ENCODE measurements around the gene ARL6IP4.

The ARL6IP4 gene

DNA sequence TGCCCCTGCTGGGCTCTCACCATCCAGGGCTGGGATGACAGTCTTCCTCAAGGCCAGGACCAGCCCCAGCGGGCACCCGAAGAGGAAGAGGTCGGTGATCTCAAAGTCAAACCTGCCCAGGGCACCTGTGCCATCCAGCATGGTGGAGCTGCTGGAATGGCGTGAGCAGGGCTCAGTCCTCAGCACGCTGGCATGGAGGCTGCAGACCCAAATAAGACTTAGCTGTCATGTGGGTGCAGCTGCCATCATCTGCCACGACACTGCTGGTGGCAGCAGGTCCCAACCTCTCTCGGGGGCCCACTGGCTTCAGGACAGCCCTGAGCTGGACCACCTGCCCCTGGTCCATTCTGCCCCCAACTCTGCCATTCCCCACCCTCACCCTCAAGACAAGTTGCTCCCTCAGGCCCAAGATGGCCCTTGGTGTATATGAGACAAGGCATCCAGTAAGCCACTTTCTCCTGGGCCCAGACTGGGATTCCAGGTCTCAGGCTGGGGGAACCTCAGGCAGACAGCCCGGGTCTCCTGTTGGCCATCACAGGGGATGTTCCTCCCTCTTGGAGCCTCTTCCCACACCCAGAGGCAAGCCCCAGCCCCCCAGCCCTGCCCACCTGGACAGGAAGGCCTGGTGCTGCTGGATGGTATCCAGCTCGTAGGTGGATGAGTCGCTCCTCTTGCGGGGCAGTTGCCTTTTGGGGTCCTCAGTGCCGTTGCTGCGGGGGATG is 14.5 kb downstream of the ARL6IP4 start:
- no peak for TF ChIP-seq EZH2phosphoT487 (IDR thresholded peaks at IDR 0.05; ENCODE audit: low read length)
- TF ChIP-seq CTCF (IDR thresholded peaks at IDR 0.05; ENCODE audit: low read length), result no peak
- TF ChIP-seq EZH2 (optimal IDR thresholded peaks at IDR 0.05; ENCODE audit: low read depth, low read length), result no peak
- Histone ChIP-seq H2AFZ (ENCODE audit: low read length) (no peak overlapping the region), H3K79me2 (ENCODE audit: low read length) (no peaks in the 10 kb centered on the region), H3K4me1 (ENCODE audit: low read length) (no peaks in the 10 kb centered on the region), H3K9me3 (replicated peaks; ENCODE audit: insufficient read depth, low read length) (no peaks in the 10 kb centered on the region), H4K20me1 (ENCODE audit: insufficient read depth, low read length) (no peaks in the 10 kb centered on the region), H3K4me2 (ENCODE audit: low read depth, low read length) (no peak overlapping the region), H3F3A (ENCODE audit: insufficient read depth, low read length) (no peaks in the 10 kb centered on the region), H3K27me3 (replicated peaks; ENCODE audit: insufficient read depth, low read length) (no peaks in the 10 kb centered on the region), H3K27ac (ENCODE audit: low read length) (no peak overlapping the region), H3K9me2 (replicated peaks; ENCODE audit: insufficient read depth, low read length) (no peaks in the 10 kb centered on the region), H3K4me3 (ENCODE audit: low read length) (no peak overlapping the region), H3K9ac (ENCODE audit: low read length) (no peak overlapping the region), H3K36me3 (replicated peaks; ENCODE audit: insufficient read depth, low read length) (no peaks in the 10 kb centered on the region)
- no peak for DNase-seq

DNA sequence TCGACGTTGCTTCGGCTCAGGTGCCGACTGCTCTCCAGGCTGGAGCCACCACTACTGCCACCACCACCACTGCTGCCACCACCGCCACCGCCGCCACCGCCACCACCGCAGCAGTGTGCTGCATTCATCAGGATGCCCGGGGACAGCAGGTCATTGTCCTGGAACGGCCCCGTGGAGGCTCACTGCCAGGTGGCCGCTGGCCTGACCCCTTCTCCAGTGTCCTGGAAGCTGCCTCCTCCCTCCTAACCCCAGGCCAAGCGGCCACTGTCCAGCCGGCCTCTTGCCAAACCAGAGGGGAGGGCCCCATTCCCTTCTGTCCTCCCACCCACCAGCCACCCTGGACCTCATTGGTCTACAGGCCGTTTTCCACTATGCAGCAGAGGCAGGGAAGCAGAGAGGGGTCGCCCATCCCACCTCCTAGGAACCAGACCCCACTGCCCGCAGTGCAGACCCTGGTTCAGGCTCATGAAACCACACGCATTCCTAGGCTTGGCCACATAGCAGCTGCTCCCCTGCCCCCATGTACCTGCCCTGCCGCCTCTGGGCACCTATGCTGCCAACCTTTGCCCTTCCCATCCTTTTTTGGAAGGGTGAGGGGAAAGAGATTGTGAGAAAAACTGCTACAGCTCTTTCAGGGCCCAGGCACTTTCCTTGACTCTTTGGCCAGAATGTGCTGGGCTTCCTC is 15.2 kb downstream of the ARL6IP4 start:
- Histone ChIP-seq H4K20me1 (ENCODE audit: insufficient read depth, low read length) (no peaks in the 10 kb centered on the region), H3K4me2 (ENCODE audit: low read depth, low read length) (no peak overlapping the region), H3K4me1 (ENCODE audit: low read length) (no peaks in the 10 kb centered on the region), H3K4me3 (ENCODE audit: low read length) (no peak overlapping the region), H3K27me3 (replicated peaks; ENCODE audit: insufficient read depth, low read length) (no peaks in the 10 kb centered on the region), H2AFZ (ENCODE audit: low read length) (no peak overlapping the region), H3K9ac (ENCODE audit: low read length) (no peak overlapping the region), H3K27ac (ENCODE audit: low read length) (no peak overlapping the region), H3F3A (ENCODE audit: insufficient read depth, low read length) (no peaks in the 10 kb centered on the region), H3K9me3 (replicated peaks; ENCODE audit: insufficient read depth, low read length) (no peaks in the 10 kb centered on the region), H3K79me2 (ENCODE audit: low read length) (no peaks in the 10 kb centered on the region), H3K36me3 (replicated peaks; ENCODE audit: insufficient read depth, low read length) (no peaks in the 10 kb centered on the region), H3K9me2 (replicated peaks; ENCODE audit: insufficient read depth, low read length) (no peaks in the 10 kb centered on the region)
- TF ChIP-seq EZH2 (optimal IDR thresholded peaks at IDR 0.05; ENCODE audit: low read depth, low read length) (no peak), EZH2phosphoT487 (IDR thresholded peaks at IDR 0.05; ENCODE audit: low read length) (no peak), CTCF (IDR thresholded peaks at IDR 0.05; ENCODE audit: low read length) (no peak)
- DNase-seq, result no peak

DNA sequence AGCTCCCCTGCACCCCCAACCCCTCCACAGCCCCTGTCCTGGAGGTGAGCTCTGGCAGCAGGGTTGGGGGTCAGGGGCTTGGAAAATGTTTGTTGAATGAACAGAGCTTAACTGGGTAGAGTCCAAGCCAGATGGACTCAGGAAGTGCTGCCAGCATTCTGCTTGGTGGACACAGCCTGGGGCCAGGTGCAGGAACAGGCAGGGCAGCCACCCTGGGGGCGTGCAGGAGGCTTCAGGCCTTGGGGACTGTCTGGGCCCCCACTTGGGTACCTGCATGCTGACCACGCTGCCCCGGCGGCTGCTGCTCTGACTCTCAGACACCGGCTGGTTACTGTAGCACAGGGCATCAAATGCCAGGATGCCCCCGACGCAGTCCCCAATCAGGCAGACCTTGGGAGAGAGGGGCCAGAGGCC is 15.7 kb downstream of the ARL6IP4 start:
- Histone ChIP-seq H3K9me2 (replicated peaks; ENCODE audit: insufficient read depth, low read length) (no peaks in the 10 kb centered on the region), H3K4me3 (ENCODE audit: low read length) (no peak overlapping the region), H3K27ac (ENCODE audit: low read length) (no peak overlapping the region), H3K36me3 (replicated peaks; ENCODE audit: insufficient read depth, low read length) (no peaks in the 10 kb centered on the region), H3K4me1 (ENCODE audit: low read length) (no peaks in the 10 kb centered on the region), H4K20me1 (ENCODE audit: insufficient read depth, low read length) (no peaks in the 10 kb centered on the region), H3K79me2 (ENCODE audit: low read length) (no peaks in the 10 kb centered on the region), H3K9me3 (replicated peaks; ENCODE audit: insufficient read depth, low read length) (no peaks in the 10 kb centered on the region), H3K9ac (ENCODE audit: low read length) (no peak overlapping the region), H3K4me2 (ENCODE audit: low read depth, low read length) (no peak overlapping the region), H2AFZ (ENCODE audit: low read length) (no peak overlapping the region), H3F3A (ENCODE audit: insufficient read depth, low read length) (no peaks in the 10 kb centered on the region), H3K27me3 (replicated peaks; ENCODE audit: insufficient read depth, low read length) (no peaks in the 10 kb centered on the region)
- TF ChIP-seq EZH2phosphoT487 (IDR thresholded peaks at IDR 0.05; ENCODE audit: low read length), result no peak
- TF ChIP-seq CTCF (IDR thresholded peaks at IDR 0.05; ENCODE audit: low read length), result no peak
- no peak for TF ChIP-seq EZH2 (optimal IDR thresholded peaks at IDR 0.05; ENCODE audit: low read depth, low read length)
- no peak for DNase-seq

Data from MM.1S (cell line).